Measurements from ENCODE around the gene RAB6B.

RAB6B gene

GRCh38 chr3:133880886-133881455 lies 14.7 kb downstream of the RAB6B start:
- no peak for DNase-seq

GRCh38 chr3:133880287-133880686 lies 15.4 kb downstream of the RAB6B start:
- peak; percentile 65 for DNase-seq

- DNase-seq = no peak
Observed at GRCh38 chr3:133878518-133878917, 17.2 kb downstream of the RAB6B start.

GRCh38 chr3:133877221-133877620 lies 18.5 kb downstream of the RAB6B start:
- no peak for DNase-seq

- no peak for DNase-seq
Observed at GRCh38 chr3:133874761-133875438, 20.8 kb downstream of the RAB6B start.

DNA sequence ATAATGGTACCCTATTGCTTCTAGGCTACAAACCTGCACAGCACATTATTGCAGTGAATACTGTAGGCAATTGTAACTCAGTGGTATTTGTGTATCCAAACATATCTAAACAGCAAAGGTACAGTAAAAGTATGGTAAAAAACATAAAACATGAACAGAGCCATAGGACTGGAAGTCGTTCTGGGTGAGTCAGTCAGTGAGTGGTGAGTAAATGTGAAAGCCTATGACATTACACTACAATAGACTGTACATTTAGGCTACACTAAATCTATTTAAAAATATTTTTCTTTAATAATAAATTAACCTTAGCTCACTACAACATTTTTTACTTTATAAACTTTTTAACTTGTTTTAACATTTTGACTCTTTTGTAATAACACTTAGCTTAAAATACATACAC lies 21.3 kb downstream of the RAB6B start:
- DNase-seq = peak; percentile 42

DNA sequence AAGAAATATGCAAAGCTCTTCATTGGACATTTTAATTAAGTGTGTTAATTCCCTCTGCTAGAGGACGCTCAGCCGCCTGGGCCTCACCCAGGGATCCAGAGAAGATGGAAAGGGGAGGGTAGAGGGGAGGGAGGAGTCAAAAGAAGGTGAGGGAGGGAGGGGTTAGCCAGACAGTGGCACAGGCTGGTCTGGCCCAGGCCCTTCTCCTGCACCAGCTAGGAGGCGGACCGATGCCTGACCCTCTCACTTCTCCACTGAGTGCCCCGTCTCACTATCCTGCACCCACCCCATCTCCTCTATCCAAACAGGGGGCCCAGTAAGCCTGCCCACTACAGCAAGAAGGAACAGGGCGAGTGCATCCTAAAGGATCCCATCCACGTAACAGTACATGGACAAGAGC lies 22.9 kb downstream of the RAB6B start:
- DNase-seq = no peak

GRCh38 chr3:133872161-133872560 lies 23.5 kb downstream of the RAB6B start:
- DNase-seq = no peak

- no peak for DNase-seq
Observed at GRCh38 chr3:133871368-133872090, 24.2 kb downstream of the RAB6B start.

GRCh38 chr3:133870822-133871221 lies 24.9 kb downstream of the RAB6B start:
- no peak for DNase-seq

GRCh38 chr3:133869586-133869985 lies 26.1 kb downstream of the RAB6B start:
- no peak for DNase-seq

DNA sequence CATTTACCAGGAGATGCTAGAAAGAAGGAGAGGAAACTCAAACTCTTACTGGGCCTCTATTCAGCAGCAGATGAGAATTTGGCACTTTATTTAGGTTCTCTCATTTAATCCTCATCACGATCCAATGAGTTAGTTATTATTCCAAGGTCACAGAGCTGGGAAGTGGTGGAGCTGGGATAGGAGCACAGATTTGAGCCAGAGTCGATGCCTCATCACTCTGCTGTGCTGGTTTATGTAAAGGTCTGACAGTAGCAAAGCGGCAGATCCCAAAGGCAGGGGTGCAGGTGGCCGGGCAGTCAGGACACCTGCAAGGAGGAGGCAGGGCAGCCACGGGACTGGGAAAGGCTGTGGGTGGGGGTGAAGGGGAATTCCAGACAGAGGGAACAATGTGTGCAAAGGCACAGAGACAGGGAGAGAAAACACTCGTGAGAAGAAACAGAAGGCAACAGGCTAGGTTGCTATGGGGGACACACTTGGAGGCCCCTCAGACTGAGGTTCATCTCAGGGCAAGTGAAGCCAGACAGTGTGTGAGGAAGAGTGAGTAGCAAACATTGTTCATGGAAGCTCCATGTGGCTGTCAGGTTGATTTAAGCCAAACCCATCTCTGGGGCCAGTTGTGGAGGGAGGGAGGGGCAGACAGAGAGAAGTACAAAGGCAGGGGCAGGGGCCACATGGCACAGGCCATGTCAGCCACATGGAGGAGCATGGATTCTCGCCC lies 26.8 kb downstream of the RAB6B start:
- no peak for DNase-seq

GRCh38 chr3:133868186-133868585 lies 27.5 kb downstream of the RAB6B start:
- no peak for DNase-seq

GRCh38 chr3:133866141-133866540 lies 29.5 kb downstream of the RAB6B start:
- DNase-seq = no peak

DNA sequence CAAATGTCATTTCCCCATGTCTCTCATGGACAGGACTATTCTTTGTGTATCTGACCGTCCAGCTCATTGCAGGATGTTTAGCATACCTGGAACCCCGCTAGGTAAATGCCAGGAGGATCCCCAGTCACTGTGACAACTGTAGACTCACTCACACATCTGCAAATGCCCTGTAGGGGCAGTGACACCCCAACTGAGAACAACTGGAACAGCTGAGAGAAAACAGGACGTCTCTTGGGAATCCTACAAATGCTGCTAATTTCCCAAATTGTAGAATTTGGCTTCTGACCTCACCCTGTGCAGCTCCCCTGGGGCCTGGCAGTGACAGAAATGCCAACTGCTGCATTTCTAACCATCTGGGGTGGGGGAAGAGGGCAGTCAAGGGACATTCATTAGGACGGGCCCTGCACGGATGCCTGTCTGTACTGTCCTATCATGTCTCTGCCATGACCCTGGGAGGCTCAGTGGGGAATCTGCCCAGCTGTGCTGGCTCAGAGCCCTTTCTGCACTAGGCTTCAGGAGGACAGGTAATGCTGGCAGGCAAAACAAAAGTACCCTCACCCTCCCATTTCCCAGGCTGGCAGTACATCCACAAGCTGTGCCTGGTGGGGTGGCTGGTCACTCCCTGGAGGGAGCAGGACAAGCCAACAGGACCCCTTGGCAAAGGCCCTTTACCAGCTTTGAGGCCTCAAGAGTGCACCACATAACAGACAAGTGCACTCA lies 30.4 kb downstream of the RAB6B start:
- DNase-seq = no peak

DNA sequence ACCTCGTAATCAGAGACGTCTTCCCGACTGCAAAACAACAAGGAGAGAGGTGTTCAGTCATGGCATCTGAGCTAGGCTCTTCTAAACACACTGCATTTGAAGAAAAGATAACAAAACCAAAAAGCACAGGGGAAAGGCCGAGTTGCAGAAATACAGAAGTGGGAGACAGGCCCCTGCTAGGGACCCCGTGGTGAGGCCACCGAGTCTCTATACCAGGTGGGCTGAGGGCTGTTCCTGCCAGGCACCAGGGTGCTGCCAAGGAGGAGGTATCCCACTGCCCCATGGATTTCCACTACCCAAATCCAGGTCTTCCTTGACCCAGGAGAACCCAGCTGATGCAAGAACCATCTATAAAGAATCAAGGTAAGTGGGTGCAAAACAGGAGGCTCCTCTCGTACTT lies 31.1 kb downstream of the RAB6B start:
- DNase-seq = no peak

DNA sequence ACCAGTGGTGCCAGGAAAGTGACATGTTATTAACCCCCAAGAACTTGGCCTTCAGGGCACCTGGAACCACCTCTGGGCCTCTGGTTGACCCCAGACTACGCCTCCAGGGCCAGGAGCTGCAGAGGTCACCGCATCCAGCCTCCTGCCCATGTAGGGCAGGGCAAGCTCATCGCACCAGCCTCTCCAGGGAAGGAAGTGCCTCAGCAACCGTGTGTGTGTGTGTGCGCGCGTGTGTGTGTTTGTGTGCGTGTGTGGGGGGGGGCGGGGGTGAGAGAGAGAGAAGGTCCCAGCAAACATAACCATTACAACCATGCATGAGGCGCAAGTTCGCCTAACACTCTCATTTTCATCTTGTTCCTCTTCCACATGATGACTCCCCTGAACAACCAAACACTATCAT lies 31.8 kb downstream of the RAB6B start:
- no peak for DNase-seq

GRCh38 chr3:133862161-133862560 lies 33.5 kb downstream of the RAB6B start:
- DNase-seq = no peak

- no peak for DNase-seq
Observed at GRCh38 chr3:133860519-133860918, 35.2 kb downstream of the RAB6B start.

DNA sequence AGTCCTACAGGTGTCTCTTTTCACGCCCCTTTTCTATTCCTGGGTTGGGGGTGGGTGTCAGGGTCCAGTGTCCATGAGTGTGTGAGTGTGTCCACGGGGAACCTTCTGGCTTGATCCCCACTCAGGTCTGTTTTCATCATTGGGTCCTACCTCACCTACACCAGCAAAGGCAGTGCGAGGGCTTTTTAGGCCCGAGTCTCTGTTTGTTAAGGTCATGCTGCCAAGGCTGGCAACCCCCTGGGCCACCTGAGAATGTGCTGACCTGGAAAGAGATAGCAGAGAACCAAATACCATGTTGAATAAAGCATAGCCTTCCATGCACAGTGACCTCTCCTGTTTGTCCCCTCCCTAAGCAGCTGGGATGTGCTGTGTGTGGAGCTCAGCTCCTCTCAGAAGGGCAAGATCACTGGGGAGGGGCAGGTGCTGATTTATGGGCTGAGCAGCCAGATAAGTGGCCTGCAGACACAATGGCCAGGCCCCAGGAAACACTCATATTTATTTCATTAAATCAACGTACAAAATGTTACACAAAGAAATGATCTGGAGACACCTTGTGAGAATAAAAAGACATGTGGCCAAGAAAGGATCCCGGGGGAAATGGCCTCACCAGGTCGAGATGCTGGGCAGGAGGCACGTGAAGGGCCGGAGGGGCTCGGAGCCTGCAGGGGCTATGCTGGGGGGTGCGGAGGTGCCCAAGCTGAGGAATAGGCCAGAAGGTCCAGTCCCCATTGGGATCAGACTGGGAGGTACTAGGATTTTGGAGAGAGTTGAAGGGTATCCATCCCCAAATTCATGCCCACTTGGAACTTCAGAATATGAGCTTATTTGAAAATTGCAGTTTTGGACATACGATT lies 36.1 kb downstream of the RAB6B start:
- DNase-seq = no peak

DNA sequence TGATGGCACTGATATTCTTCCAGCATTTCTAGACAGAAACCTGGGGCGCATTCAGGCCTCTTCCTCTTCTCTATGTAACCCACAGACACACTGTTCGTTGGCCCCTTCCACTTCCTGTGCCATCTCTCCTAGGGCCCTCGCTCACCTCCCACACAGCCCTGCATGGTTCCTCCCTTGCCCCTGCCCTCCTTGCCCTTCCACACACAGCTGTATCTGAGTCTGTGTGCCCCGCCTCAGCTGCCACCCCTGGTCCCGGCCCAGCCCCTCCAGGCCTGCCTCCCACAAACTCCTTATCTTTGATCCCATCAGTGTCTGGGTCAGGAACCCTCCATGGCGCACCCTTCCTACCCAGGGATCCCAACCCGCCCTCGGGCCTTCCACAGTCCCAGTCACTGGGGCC lies 37.9 kb downstream of the RAB6B start:
- peak; percentile 41 for DNase-seq

DNA sequence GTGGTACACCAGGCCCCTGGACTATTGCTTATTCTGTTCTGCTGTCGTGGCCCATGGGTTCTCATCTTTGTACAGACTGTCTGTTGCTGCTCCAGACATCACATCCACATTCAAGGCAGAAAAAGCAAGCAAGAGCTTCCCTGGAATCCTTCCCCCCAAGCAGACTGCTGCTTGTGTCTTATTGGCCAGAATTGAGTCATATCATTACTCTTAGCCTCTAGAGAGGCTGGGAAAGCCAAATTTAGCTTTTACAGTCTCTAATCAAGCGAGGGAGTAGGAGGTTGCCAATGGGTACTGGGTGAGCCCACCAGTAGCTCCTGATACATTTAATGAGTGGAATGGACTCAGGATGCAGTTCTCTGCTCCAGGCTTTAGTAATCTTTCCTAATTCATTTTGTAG lies 39.4 kb downstream of the RAB6B start:
- no peak for DNase-seq
